ENCODE data around the gene CNTRL.
"Not testable (repeated sequence)": the region's sequence is repeated elsewhere in the genome, so short reads cannot be mapped to it uniquely, and the experiment has no call there.

The CNTRL gene

GRCh38 chr9:121133104-121133816, 58.5 kb downstream of the CNTRL start:
- peak; percentile 21 to 34 for DNase-seq

DNA sequence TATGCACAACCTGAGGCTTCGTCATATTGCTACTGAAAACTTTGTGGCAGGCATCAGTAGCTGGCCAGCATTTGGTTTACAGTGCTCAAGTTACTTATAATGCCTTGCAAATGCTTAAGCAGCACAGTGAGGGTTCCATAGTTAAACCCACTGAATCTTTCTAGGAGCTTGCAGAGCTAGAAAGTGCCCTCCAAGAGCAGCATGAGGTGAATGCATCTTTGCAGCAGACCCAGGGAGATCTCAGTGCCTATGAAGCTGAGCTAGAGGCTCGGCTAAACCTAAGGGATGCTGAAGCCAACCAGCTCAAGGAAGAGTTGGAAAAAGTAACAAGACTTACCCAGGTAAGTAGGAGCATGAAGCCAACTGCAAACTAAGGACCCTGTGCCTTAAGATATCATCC, 60.9 kb downstream of the CNTRL start:
- no peak for DNase-seq

DNA sequence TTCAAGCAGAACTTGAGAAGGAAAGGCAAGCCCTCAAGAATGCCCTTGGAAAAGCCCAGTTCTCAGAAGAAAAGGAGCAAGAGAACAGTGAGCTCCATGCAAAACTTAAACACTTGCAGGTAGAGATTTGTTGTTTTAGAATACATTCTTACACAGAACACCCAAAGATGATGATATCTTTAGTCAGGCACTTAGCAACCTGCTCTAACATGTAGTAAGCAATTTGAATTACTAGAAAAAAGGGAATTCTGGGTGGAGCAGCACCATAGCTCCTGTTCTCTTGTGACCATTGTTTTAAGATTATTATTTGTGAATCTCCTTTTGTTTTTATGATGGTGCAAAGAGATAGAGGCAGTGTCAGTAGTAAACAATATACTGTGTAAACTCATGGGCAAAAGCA, 63.8 kb downstream of the CNTRL start:
- DNase-seq: no peak

DNA sequence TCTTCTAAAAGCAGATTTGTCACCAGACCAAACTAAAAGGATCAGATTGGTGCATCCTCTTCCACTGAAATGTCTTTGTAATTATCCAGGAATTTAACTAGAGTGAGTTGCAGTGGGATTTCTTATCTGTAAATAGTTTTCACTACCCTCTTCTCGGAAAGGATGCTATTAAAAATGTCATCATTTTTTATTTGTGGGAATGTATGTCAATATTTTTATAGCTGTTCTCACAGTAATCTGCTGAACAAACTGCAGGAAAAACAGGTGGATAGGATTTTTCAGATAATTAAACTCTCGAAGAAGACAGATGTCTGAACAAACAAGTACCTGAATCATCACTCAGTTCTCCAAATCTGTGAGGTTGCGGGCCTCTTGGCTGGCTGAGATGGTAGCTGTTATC, 64.2 kb downstream of the CNTRL start:
- no peak for DNase-seq

DNA sequence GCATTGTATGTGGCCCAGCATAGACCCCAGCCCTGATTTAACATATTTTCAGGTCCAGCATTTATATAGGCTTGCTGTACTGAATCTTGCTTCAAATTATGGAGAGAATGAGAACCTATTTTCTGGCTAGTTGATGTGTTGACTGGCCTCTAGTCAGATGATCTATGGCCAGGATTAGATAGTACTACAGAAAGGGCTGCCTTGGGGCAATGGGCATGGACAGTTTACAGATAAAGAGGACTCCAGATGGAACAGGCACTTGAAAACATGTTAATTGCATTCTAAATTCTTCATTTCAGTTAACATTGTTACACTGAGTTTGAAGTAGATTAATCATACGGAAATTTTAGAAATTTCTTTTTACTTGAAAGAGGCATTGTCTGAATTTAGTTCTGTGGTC, 65.4 kb downstream of the CNTRL start:
- no peak for DNase-seq

DNA sequence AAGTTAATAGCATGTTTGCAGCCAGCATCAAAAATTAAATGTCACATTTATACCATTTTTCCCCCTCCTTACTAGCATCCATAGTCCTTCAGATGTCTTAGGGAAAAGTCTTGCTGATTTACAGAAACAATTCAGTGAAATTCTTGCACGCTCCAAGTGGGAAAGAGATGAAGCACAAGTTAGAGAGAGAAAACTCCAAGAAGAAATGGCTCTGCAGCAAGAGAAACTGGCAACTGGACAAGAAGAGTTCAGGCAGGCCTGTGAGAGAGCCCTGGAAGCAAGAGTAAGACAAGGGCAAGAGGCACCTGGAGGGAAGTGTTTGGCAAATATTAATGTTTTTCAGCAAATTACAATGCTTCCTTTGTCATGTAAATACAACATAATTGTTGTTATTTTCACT, 66.6 kb downstream of the CNTRL start:
- no peak for DNase-seq

GRCh38 chr9:121141706-121142105, 67.0 kb downstream of the CNTRL start:
- no peak for DNase-seq

GRCh38 chr9:121143771-121144170, 69.0 kb downstream of the CNTRL start:
- no peak for DNase-seq

GRCh38 chr9:121144482-121144881, 69.7 kb downstream of the CNTRL start:
- no peak for DNase-seq

- no peak for DNase-seq
These were observed 75.4 kb downstream of the CNTRL start for GRCh38 chr9:121150188-121150587.

DNA sequence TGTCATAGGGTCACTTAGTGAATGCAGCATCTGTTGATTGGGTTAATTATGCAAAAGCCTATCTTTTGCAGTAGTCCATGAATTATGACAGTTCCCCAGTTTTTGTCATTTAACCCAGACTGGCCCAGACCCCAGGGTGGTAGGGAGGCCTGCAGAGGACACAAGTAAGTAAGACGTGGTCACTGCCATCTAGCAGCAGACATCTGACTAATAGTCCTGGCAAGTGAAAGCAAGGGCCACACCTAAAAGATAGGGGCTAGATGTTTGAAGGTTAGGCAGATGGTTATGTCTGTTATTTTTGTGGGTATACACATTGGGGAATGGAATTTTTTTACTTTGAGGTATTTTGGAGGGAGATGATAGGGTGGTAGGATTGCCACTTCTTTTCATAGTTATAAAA, 78.9 kb downstream of the CNTRL start:
- DNase-seq: no peak

GRCh38 chr9:121154782-121155181, 80.0 kb downstream of the CNTRL start:
- no peak for DNase-seq

GRCh38 chr9:121156263-121156731, 81.5 kb downstream of the CNTRL start:
- no peak for DNase-seq

DNA sequence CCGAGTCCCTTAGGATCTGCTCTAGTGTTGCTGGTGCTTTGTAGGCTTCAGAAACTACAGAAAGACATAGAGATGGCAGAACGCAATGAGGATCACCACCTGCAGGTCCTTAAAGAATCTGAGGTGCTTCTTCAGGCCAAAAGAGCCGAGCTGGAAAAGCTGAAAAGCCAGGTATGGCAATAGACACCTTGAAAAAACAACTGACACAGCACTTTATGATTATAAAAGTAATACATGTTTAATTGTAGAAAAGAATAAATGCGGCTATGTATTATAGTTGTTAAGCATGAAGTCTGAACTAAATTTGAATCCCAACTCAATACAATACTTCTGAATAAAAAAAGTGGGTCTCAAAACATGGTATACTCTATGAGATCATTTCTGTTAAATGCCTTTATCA, 83.2 kb downstream of the CNTRL start:
- no peak for DNase-seq

DNA sequence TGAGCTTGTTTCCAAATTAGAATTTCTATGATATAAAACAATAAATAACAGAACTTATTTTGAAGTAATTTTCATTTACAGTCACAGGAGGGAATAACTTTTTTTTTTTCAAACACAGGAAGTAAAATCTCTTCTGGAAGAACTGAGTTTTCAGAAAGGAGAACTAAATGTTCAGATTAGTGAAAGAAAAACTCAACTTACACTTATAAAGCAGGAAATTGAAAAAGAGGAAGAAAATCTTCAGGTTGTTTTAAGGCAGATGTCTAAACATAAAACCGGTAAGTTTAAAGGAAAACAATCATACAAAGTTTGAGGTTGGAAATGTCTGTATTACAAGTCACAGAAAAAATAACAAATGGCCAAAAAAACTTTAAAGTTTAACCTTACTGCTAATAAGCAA, 85.3 kb downstream of the CNTRL start:
- no peak for DNase-seq

DNA sequence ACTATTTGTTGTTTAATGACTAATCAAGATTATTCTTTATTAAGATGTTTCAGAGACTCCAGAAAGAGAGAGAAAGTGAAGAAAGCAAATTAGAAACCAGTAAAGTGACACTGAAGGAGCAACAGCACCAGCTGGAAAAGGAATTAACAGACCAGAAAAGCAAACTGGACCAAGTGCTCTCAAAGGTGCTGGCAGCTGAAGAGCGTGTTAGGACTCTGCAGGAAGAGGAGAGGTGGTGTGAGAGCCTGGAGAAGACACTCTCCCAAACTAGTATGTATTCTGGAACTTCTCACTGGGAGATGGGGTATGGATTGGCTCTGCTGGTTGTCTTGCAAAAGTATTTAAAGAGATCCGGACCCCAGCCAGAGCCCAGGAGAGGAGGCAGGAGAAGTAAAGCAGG, 93.3 kb downstream of the CNTRL start:
- no peak for DNase-seq

GRCh38 chr9:121169094-121169601, 94.4 kb downstream of the CNTRL start:
- no peak for DNase-seq

DNA sequence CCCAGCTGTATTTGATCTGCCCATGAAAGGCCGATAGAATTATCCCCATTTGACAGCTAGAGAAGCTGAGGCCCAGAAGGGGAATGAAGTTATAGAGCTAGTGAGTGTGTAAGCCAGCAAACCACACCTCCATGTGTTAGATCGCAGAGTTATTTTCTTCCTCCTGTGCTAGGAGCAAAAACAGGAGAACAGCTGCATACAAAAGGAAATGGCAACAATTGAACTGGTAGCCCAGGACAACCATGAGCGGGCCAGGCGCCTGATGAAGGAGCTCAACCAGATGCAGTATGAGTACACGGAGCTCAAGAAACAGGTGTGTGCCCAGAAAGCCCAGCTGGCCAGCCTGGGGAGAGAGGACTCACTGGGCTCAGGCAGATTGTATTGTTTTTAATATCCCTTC, 96.5 kb downstream of the CNTRL start:
- DNase-seq: no peak

DNA sequence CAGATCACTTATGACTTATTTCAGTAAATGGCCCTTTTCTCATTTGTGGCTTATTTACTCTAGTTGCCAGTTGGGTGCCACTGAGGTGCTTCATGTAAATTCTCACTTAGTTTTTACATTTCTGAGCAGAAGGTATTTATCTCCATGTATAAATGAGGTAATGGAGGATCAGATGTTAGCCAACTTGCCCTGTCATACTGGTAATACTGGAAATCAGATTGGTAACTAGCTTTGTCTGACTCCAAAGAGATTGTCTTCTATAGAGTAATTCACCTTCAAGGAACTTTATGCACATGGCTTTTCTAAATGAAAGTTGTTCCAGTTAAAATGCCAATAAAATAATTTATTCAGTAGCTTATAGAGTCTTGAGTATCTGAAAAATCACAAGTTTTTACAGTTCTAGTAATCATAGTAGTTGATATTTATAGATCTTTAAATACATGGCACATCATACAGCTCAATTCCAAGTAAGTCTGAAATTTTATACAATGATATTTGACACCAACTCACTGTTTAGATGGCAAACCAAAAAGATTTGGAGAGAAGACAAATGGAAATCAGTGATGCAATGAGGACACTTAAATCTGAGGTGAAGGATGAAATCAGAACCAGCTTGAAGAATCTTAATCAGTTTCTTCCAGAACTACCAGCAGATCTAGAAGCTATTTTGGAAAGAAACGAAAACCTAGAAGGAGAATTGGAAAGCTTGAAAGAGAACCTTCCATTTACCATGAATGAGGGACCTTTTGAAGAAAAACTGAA, 98.2 kb downstream of the CNTRL start:
- DNase-seq: no peak

- DNase-seq: no peak
These were observed 98.7 kb downstream of the CNTRL start for GRCh38 chr9:121173501-121173900.

GRCh38 chr9:121178676-121179372, 104.1 kb downstream of the CNTRL start:
- DNase-seq: no peak

GRCh38 chr9:121179373-121179721, 104.6 kb downstream of the CNTRL start:
- not testable (repeated sequence) for DNase-seq

GRCh38 chr9:121179930-121180681, 105.4 kb downstream of the CNTRL start:
- no peak for DNase-seq
